ENCODE results near the gene KCNK17. TPM values are rescaled to one million over a fixed set of nuclear protein-coding genes. Genes with fewer than 3 reads are reported as not detected.
A peak's percentile ranks its signal among the peaks of the same experiment; 100 is the strongest.

The KCNK17 gene
- total RNA-seq, 1 donor from 2014 or later, result not detected

- DNase-seq (ENCODE audit: low read depth) (no peak), FAIRE-seq (peak; percentile 55)
- no peaks in the 10 kb centered on the region for H3K27me3 ChIP-seq (ENCODE audit: control insufficient read depth, insufficient read depth, low read length)
- H3K36me3 ChIP-seq (ENCODE audit: control insufficient read depth, insufficient read depth, low read length), result no peaks in the 10 kb centered on the region
- no peak for TF ChIP-seq CTCF (IDR thresholded peaks at IDR 0.05; ENCODE audit: insufficient read depth, low read length, severe bottlenecking)
- H3K4me3 ChIP-seq (ENCODE audit: low read depth, low read length), result no peak overlapping the region
Measured at GRCh38 chr6:39274471-39274870, 39.7 kb downstream of the KCNK17 start.

- FAIRE-seq (no peak), DNase-seq (ENCODE audit: low read depth) (no peak)
Measured at GRCh38 chr6:39273406-39273821, 40.8 kb downstream of the KCNK17 start.

GRCh38 chr6:39269961-39270360 is 44.3 kb downstream of the KCNK17 start:
- no peak for TF ChIP-seq CTCF (IDR thresholded peaks at IDR 0.05; ENCODE audit: insufficient read depth, low read length, severe bottlenecking)
- no peak overlapping the region for H3K4me3 ChIP-seq (ENCODE audit: low read depth, low read length)
- DNase-seq (ENCODE audit: low read depth) (no peak), FAIRE-seq (no peak)
- H3K36me3 ChIP-seq (ENCODE audit: control insufficient read depth, insufficient read depth, low read length), result no peaks in the 10 kb centered on the region
- peaks cover 3% of the 10 kb centered on the region for H3K27me3 ChIP-seq (ENCODE audit: control insufficient read depth, insufficient read depth, low read length)

More at GRCh38 chr6:39273406-39273821, 40.8 kb downstream of the KCNK17 start:
- H3K36me3 ChIP-seq (ENCODE audit: control insufficient read depth, insufficient read depth, low read length), result no peaks in the 10 kb centered on the region
- H3K27me3 ChIP-seq (ENCODE audit: control insufficient read depth, insufficient read depth, low read length), result no peaks in the 10 kb centered on the region
- TF ChIP-seq CTCF (IDR thresholded peaks at IDR 0.05; ENCODE audit: insufficient read depth, low read length, severe bottlenecking), result no peak
- no peak overlapping the region for H3K4me3 ChIP-seq (ENCODE audit: low read depth, low read length)

GRCh38 chr6:39268721-39269120 is 45.5 kb downstream of the KCNK17 start:
- Histone ChIP-seq H3K4me3 (ENCODE audit: low read depth, low read length) (no peak overlapping the region), H3K36me3 (ENCODE audit: control insufficient read depth, insufficient read depth, low read length) (no peaks in the 10 kb centered on the region), H3K27me3 (ENCODE audit: control insufficient read depth, insufficient read depth, low read length) (peaks cover 4% of the 10 kb centered on the region)
- TF ChIP-seq CTCF (IDR thresholded peaks at IDR 0.05; ENCODE audit: insufficient read depth, low read length, severe bottlenecking), result no peak
- FAIRE-seq (no peak), DNase-seq (ENCODE audit: low read depth) (no peak)

- Histone ChIP-seq H3K27me3 (ENCODE audit: control insufficient read depth, insufficient read depth, low read length) (peaks cover 5% of the 10 kb centered on the region), H3K36me3 (ENCODE audit: control insufficient read depth, insufficient read depth, low read length) (no peaks in the 10 kb centered on the region)
Measured at GRCh38 chr6:39268171-39268570, 46.0 kb downstream of the KCNK17 start.

More at GRCh38 chr6:39268171-39268570, 46.0 kb downstream of the KCNK17 start:
- FAIRE-seq, result no peak
- TF ChIP-seq CTCF (IDR thresholded peaks at IDR 0.05; ENCODE audit: insufficient read depth, low read length, severe bottlenecking), result no peak
- no peak for DNase-seq (ENCODE audit: low read depth)
- no peak overlapping the region for H3K4me3 ChIP-seq (ENCODE audit: low read depth, low read length)

Data from bronchial epithelial cell (primary cell).